HUES64 (cell line): ENCODE results near the gene RAD23B.

Source experiments
- H3K27ac ChIP-seq: 2 replicates; pipeline ENCODE4 v1.7.0; 2013; ENCODE audit warnings: low read depth, low read length, inconsistent platforms
- H3K27me3 ChIP-seq: 2 replicates; pipeline ENCODE4 v1.6.1; 2013; ENCODE audit warnings: mild to moderate bottlenecking, low read length; ENCODE audit not compliant: insufficient read depth
- H3K36me3 ChIP-seq: 2 replicates; pipeline ENCODE4 v1.6.1; 2013; ENCODE audit warnings: mild to moderate bottlenecking, low read length; ENCODE audit not compliant: insufficient read depth
- H3K4me1 ChIP-seq: 2 replicates; pipeline ENCODE4 v1.6.1; 2013; ENCODE audit warnings: mild to moderate bottlenecking, low read length, moderate library complexity; ENCODE audit not compliant: insufficient read depth
- H3K4me3 ChIP-seq: 2 replicates; pipeline ENCODE4 v1.5.1; 2013; ENCODE audit warnings: mild to moderate bottlenecking, low read length, moderate library complexity
- H3K9ac ChIP-seq: 2 replicates; pipeline ENCODE4 v1.6.1; 2013; ENCODE audit warnings: mild to moderate bottlenecking, low read depth, low read length
- H3K9me3 ChIP-seq: 2 replicates; pipeline ENCODE4 v1.6.1; 2013; ENCODE audit warnings: low read depth, low read length; ENCODE audit not compliant: insufficient read depth
- WGBS: fragments of 150-250, 120-280 bp; methylation state at CpG from one replicate; pipeline ENCODE4 v1.1.7; 2013; ENCODE audit warnings: missing lambda C conversion rate; 5-methylcytosine and 5-hydroxymethylcytosine counted together

Gene RAD23B

DNA sequence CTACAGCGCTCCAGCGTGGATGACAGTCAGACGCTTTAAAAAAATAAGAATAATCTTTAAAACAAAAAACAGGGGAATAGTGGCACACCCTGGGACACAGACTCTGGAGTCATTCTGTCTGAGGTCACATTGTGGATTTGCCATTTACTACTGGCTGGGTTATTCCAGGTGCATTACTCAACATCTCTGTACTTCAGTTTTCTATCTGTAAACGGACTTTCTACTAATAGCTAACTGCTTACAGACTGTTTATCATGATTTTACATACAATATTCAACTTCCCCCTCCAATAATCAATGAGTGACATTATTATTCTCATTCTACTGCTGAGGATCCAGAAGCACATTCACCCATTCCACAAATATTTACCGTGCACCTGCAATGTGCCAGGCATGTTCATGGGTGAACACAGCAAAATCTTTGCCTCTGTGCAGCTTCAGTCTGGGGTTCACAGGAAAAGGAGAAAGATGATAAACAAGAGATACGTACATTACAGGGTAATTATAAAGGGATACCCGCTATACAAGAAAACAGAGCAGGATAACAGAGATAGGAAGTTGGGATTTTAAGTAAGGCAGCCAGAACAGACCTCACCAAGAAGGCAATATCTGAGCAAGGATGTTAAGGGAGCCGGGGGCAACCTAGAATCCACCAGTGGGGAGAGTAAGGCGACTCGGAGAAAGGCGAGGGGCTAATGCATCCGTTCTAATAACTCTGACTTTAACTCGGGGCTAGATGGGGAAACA, 984 bp upstream of the RAD23B start:
- Histone ChIP-seq H3K27ac (peak overlapping the region; percentile 74), H3K9me3 (no peaks in the 10 kb centered on the region), H3K36me3 (0 out of 2 replicates have a peak, but pooled peaks cover 2% of the 10 kb centered on the region), H3K4me1 (peaks cover 23% of the 10 kb centered on the region), H3K4me3 (peak overlapping the region; percentile 88), H3K27me3 (no peaks in the 10 kb centered on the region), H3K9ac (peak overlapping the region; percentile 82)
- WGBS = 49% methylated on average over 13 of the region's 13 CpGs

- Histone ChIP-seq H3K36me3 (0 out of 2 replicates have a peak, but pooled peaks cover 2% of the 10 kb centered on the region), H3K4me1 (peaks cover 23% of the 10 kb centered on the region), H3K27me3 (no peaks in the 10 kb centered on the region), H3K4me3 (peak overlapping the region; percentile 88), H3K9me3 (no peaks in the 10 kb centered on the region), H3K27ac (peak overlapping the region; percentile 100), H3K9ac (peak overlapping the region; percentile 99)
- under 1% methylated on average over 47 of the region's 55 CpGs for WGBS
Measured at GRCh38 chr9:107283623-107284616, 841 bp downstream of the RAD23B start.

- 9% methylated on average over 5 of the region's 6 CpGs for WGBS
- Histone ChIP-seq H3K9me3 (no peaks in the 10 kb centered on the region), H3K27me3 (no peaks in the 10 kb centered on the region), H3K9ac (peak overlapping the region; percentile 99), H3K4me3 (peak overlapping the region; percentile 88), H3K4me1 (peaks cover 26% of the 10 kb centered on the region), H3K36me3 (0 out of 2 replicates have a peak, but pooled peaks cover 2% of the 10 kb centered on the region), H3K27ac (peak overlapping the region; percentile 100)
Measured at GRCh38 chr9:107284636-107285035, 1.6 kb downstream of the RAD23B start.

DNA sequence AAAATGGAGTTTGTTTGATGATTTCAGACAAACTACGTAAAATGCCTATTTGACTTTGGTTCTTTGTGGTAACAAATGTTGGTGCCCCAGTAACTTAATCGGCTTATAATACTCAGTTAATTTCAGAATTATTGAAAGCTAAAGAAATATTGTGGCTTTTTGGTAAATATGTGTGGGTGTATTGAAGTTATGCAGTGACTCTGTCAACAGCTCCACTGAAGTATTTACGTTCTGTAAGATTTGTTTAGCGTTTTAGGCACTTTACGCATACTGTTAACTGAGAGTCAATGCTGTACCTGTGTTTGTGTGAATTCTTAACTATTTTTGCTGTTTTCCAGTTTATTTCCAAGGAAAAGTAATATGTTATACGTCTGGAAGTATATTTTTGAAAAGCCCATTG, 2.2 kb downstream of the RAD23B start:
- H3K9ac ChIP-seq = peak overlapping the region; percentile 99
- no peaks in the 10 kb centered on the region for H3K27me3 ChIP-seq
- H3K36me3 ChIP-seq = 0 out of 2 replicates have a peak, but pooled peaks cover 2% of the 10 kb centered on the region
- H3K4me1 ChIP-seq = peaks cover 33% of the 10 kb centered on the region
- WGBS = 26% methylated on average over 6 of the region's 6 CpGs
- H3K4me3 ChIP-seq = peak overlapping the region; percentile 88
- H3K9me3 ChIP-seq = no peaks in the 10 kb centered on the region
- peak overlapping the region; percentile 100 for H3K27ac ChIP-seq

GRCh38 chr9:107286057-107286456, 3.0 kb downstream of the RAD23B start:
- Histone ChIP-seq H3K9ac (peak overlapping the region; percentile 99; the same call in 1 of the 2 replicates), H3K27me3 (no peaks in the 10 kb centered on the region), H3K4me3 (peak overlapping the region; percentile 88), H3K36me3 (0 out of 2 replicates have a peak, but pooled peaks cover 2% of the 10 kb centered on the region), H3K27ac (no peak overlapping the region), H3K9me3 (no peaks in the 10 kb centered on the region), H3K4me1 (peaks cover 41% of the 10 kb centered on the region)
- 53% methylated on average over 2 of the region's 2 CpGs for WGBS

GRCh38 chr9:107288701-107289100, 5.6 kb downstream of the RAD23B start:
- WGBS = 66% methylated on average over 1 of the region's 1 CpG
- no peak overlapping the region for H3K9ac ChIP-seq
- H3K4me3 ChIP-seq = no peak overlapping the region
- no peak overlapping the region for H3K27ac ChIP-seq
- H3K36me3 ChIP-seq = 0 out of 2 replicates have a peak, but pooled peaks cover 2% of the 10 kb centered on the region
- H3K9me3 ChIP-seq = no peaks in the 10 kb centered on the region
- peaks cover 56% of the 10 kb centered on the region for H3K4me1 ChIP-seq
- H3K27me3 ChIP-seq = no peaks in the 10 kb centered on the region

DNA sequence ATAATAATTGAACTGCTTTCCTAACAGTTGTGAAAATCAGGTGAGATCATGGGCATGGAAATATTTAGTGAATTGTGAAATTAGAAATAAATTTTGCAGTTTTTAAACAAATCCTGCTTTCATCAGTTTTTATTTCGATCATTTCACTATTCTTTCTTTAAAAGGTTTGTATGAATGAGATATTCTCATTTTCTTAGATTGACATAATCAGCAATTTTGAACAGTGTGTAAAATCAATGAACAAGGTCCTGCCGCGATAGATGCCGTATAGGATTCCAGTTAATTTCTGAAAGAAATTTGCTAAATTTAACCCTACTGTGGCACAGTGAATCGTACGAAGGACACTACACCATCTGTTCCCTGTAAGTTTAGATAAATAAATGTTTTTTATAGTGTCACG, 7.5 kb downstream of the RAD23B start:
- peaks cover 62% of the 10 kb centered on the region for H3K4me1 ChIP-seq

GRCh38 chr9:107292821-107293542, 9.9 kb downstream of the RAD23B start:
- Histone ChIP-seq H3K4me1 (peaks cover 53% of the 10 kb centered on the region), H3K36me3 (peaks cover 5% of the 10 kb centered on the region; the same call in 1 of the 2 replicates), H3K4me3 (no peak overlapping the region), H3K27me3 (no peaks in the 10 kb centered on the region), H3K9ac (no peak overlapping the region), H3K27ac (no peak overlapping the region), H3K9me3 (no peaks in the 10 kb centered on the region)
- 89% methylated on average over 1 of the region's 1 CpG for WGBS

More for the DNA sequence above, 7.5 kb downstream of the RAD23B start:
- H3K27ac ChIP-seq = no peak overlapping the region
- H3K27me3 ChIP-seq = no peaks in the 10 kb centered on the region
- 95% methylated on average over 3 of the region's 7 CpGs for WGBS
- H3K9me3 ChIP-seq = no peaks in the 10 kb centered on the region
- 0 out of 2 replicates have a peak, but pooled peaks cover 2% of the 10 kb centered on the region for H3K36me3 ChIP-seq
- H3K9ac ChIP-seq = no peak overlapping the region
- H3K4me3 ChIP-seq = no peak overlapping the region

GRCh38 chr9:107293543-107294085, 10.5 kb downstream of the RAD23B start:
- no peak overlapping the region for H3K4me3 ChIP-seq
- H3K4me1 ChIP-seq = peaks cover 54% of the 10 kb centered on the region
- no peaks in the 10 kb centered on the region for H3K27me3 ChIP-seq
- no peaks in the 10 kb centered on the region for H3K9me3 ChIP-seq
- H3K9ac ChIP-seq = no peak overlapping the region
- H3K27ac ChIP-seq = no peak overlapping the region
- WGBS = 92% methylated on average over 6 of the region's 6 CpGs
- H3K36me3 ChIP-seq = peaks cover 5% of the 10 kb centered on the region; the same call in 1 of the 2 replicates

GRCh38 chr9:107294756-107295155, 11.7 kb downstream of the RAD23B start:
- Histone ChIP-seq H3K36me3 (peaks cover 15% of the 10 kb centered on the region), H3K27me3 (no peaks in the 10 kb centered on the region), H3K9ac (no peak overlapping the region), H3K9me3 (no peaks in the 10 kb centered on the region), H3K4me3 (no peak overlapping the region), H3K4me1 (peaks cover 58% of the 10 kb centered on the region), H3K27ac (no peak overlapping the region)
- WGBS = 79% methylated on average over 4 of the region's 4 CpGs
